IMR-90 (cell line): ENCODE results near the gene PAGE2. TPM values are rescaled to one million over a fixed set of nuclear protein-coding genes. Genes with fewer than 3 reads are reported as not detected.

Source experiments
- ATAC-seq: fragments of 200-7000 bp; cut with Tn5 transposase; 2 replicates; pipeline ENCODE4 v1.9.1; 2020; ENCODE audit warnings: low read depth, mild to moderate bottlenecking, moderate library complexity
- BruUV-seq: library from RNA; stranded (reverse); fragments of 400-500 nt; replicated peaks from 2 replicates; lab custom pipeline; 2021; lab: Mats Ljungman, UMichigan
- CTCF ChIA-PET: fragments of 300-600 bp; formaldehyde crosslinking; extraction: SDS; loops from one replicate; lab custom pipeline; 2021; ENCODE audit warnings: antibody characterized with exemption; lab: Yijun Ruan, JAX
- POLR2A ChIA-PET: fragments of 300-600 bp; sonication (Branson Sonifier 250); formaldehyde crosslinking; loops from one replicate; lab custom pipeline; 2022; ENCODE audit warnings: antibody characterized with exemption; ENCODE audit not compliant: unreplicated experiment; lab: Charles Lee
- DNase-seq: peaks from one replicate; pipeline ENCODE4 v3.0.0; 2013
- H2AFZ ChIP-seq: replicated peaks from 2 replicates; pipeline ENCODE3; 2013; ENCODE audit warnings: low read length, mild to moderate bottlenecking; ENCODE audit not compliant: poor library complexity
- H2AK5ac ChIP-seq: 2 replicates; pipeline ENCODE4 v1.6.1; 2013; ENCODE audit warnings: low read depth, low read length, inconsistent platforms
- H2AK9ac ChIP-seq: replicated peaks from 2 replicates; pipeline ENCODE3; 2013; ENCODE audit warnings: mild to moderate bottlenecking, low read depth, low read length, moderate library complexity; ENCODE audit not compliant: poor library complexity
- H2BK120ac ChIP-seq: 2 replicates; pipeline ENCODE4 v1.6.1; 2013; ENCODE audit warnings: low read depth, low read length, inconsistent platforms
- H2BK15ac ChIP-seq: 3 replicates; pipeline ENCODE4 v1.6.1; 2013; ENCODE audit warnings: low read depth, low read length, inconsistent platforms
- H2BK20ac ChIP-seq: 2 replicates; pipeline ENCODE4 v1.6.1; 2013; ENCODE audit warnings: low read depth, mild to moderate bottlenecking, inconsistent platforms, low read length, moderate library complexity
- H2BK5ac ChIP-seq: 2 replicates; pipeline ENCODE4 v1.6.1; 2013; ENCODE audit warnings: mild to moderate bottlenecking, low read depth, low read length, inconsistent platforms; ENCODE audit not compliant: poor library complexity, severe bottlenecking
- H3K14ac ChIP-seq: replicated peaks from 2 replicates; pipeline ENCODE4 v1.6.1; 2013; ENCODE audit warnings: low read depth, low read length, inconsistent platforms
- H3K18ac ChIP-seq: 2 replicates; pipeline ENCODE4 v1.6.1; 2013; ENCODE audit warnings: low read depth, low read length, control low read depth
- H3K23ac ChIP-seq: 2 replicates; pipeline ENCODE4 v1.6.1; 2013; ENCODE audit warnings: low read depth, low read length, inconsistent platforms
- H3K27ac ChIP-seq: 2 replicates; pipeline ENCODE4 v1.5.1; 2013; ENCODE audit warnings: mild to moderate bottlenecking, control low read depth, low read length; ENCODE audit not compliant: insufficient read depth
- H3K27me3 ChIP-seq: 2 replicates; pipeline ENCODE4 v1.6.1; 2013; ENCODE audit warnings: low read length; ENCODE audit not compliant: control insufficient read depth, insufficient read depth
- H3K36me3 ChIP-seq: 2 replicates; pipeline ENCODE4 v1.6.1; 2013; ENCODE audit warnings: low read length, mixed read lengths; ENCODE audit not compliant: control insufficient read depth, insufficient read depth
- H3K4ac ChIP-seq: 2 replicates; pipeline ENCODE4 v1.6.1; 2013; ENCODE audit warnings: low read depth, low read length, inconsistent platforms
- H3K4me1 ChIP-seq: 2 replicates; pipeline ENCODE4 v1.6.1; 2013; ENCODE audit warnings: low read length, mixed read lengths; ENCODE audit not compliant: control insufficient read depth, insufficient read depth
- H3K4me2 ChIP-seq: 2 replicates; pipeline ENCODE4 v1.6.1; 2013; ENCODE audit warnings: low read depth, mild to moderate bottlenecking, control low read depth, low read length, moderate library complexity
- H3K4me3 ChIP-seq: 2 replicates; pipeline ENCODE4 v1.5.1; 2013; ENCODE audit warnings: low read depth, mild to moderate bottlenecking, control low read depth, low read length, moderate library complexity; ENCODE audit not compliant: insufficient read depth
- H3K56ac ChIP-seq: 2 replicates; pipeline ENCODE4 v1.6.1; 2013; ENCODE audit warnings: low read length, inconsistent platforms; ENCODE audit not compliant: insufficient read depth; ENCODE audit errors: extremely low read depth
- H3K79me1 ChIP-seq, 2 experiments: 2 replicates each; pipeline ENCODE4 v1.6.1; 2013; ENCODE audit warnings: low read length in 2 of 2, inconsistent platforms in 1 of 2, low read depth in 1 of 2
- H3K9ac ChIP-seq: 2 replicates; pipeline ENCODE4 v1.6.1; 2013; ENCODE audit warnings: low read depth, low read length, control low read depth
- H3K9me1 ChIP-seq: 2 replicates; pipeline ENCODE4 v1.6.1; 2013; ENCODE audit warnings: low read length, inconsistent platforms; ENCODE audit not compliant: insufficient read depth
- H3K9me3 ChIP-seq: 2 replicates; pipeline ENCODE4 v1.6.1; 2013; ENCODE audit warnings: low read length; ENCODE audit not compliant: control insufficient read depth, insufficient read depth
- H4K20me1 ChIP-seq: 2 replicates; pipeline ENCODE4 v1.6.1; 2013; ENCODE audit warnings: low read length, inconsistent platforms; ENCODE audit not compliant: insufficient read depth
- H4K5ac ChIP-seq: 2 replicates; pipeline ENCODE4 v1.6.1; 2013; ENCODE audit warnings: mild to moderate bottlenecking, low read depth, low read length, control low read depth
- H4K8ac ChIP-seq, 2 experiments: 2 replicates each; pipeline ENCODE4 v1.6.1; 2013; ENCODE audit warnings: low read depth in 2 of 2, low read length in 2 of 2, control low read depth in 1 of 2, inconsistent platforms in 1 of 2
- H4K91ac ChIP-seq: 2 replicates; pipeline ENCODE4 v1.6.1; 2013; ENCODE audit warnings: low read depth, low read length, inconsistent platforms; ENCODE audit not compliant: insufficient read depth
- BHLHE40 ChIP-seq: fragments of 150-350 bp; IDR thresholded peaks from 2 replicates; pipeline ENCODE4 v1.6.1; 2016; ENCODE audit warnings: mild to moderate bottlenecking, low read depth, low read length
- CEBPB ChIP-seq: IDR thresholded peaks from 2 replicates; pipeline ENCODE4 v1.6.1; 2012; ENCODE audit warnings: low read depth, low read length, improper control_type of control experiment
- MAFK ChIP-seq: IDR thresholded peaks from 2 replicates; pipeline ENCODE4 v1.6.1; 2012; ENCODE audit warnings: low read depth, low read length, improper control_type of control experiment
- MAZ ChIP-seq: IDR thresholded peaks from 2 replicates; pipeline ENCODE4 v1.6.1; 2012; ENCODE audit warnings: low read depth, mild to moderate bottlenecking, low read length, improper control_type of control experiment, moderate library complexity, borderline replicate concordance
- POLR2A ChIP-seq: IDR thresholded peaks from 2 replicates; pipeline ENCODE4 v1.6.1; 2012; ENCODE audit warnings: mild to moderate bottlenecking, low read depth, low read length
- RAD21 ChIP-seq: IDR thresholded peaks from 2 replicates; pipeline ENCODE4 v1.6.1; 2012; ENCODE audit warnings: low read length, improper control_type of control experiment
- WGBS, 2 experiments: methylation state at CpG; one replicate each; pipeline versions ENCODE4 v1.1.5 to v1.1.7; 2013; ENCODE audit warnings: missing lambda C conversion rate in 2 of 2; ENCODE audit not compliant: insufficient read length in 1 of 2; ENCODE audit errors: extremely low coverage in 2 of 2; 5-methylcytosine and 5-hydroxymethylcytosine counted together
- dilution Hi-C: fragments of 300-500 bp; cut with HindIII; formaldehyde crosslinking; loops from one replicate; pipeline ENCODE4 v1.14.3; 2018; ENCODE audit warnings: low sequenced_read_pairs; ENCODE audit not compliant: unreplicated experiment
- in situ Hi-C: fragments of 300-500 bp; cut with MboI; formaldehyde crosslinking; loops from 3 replicates; pipeline ENCODE4 v1.14.3; 2019; ENCODE audit warnings: low sequenced_read_pairs, inconsistent platforms, mixed read lengths
- intact Hi-C: fragments of 100-400 bp; cut with micrococcal nuclease; formaldehyde crosslinking; loops from 2 replicates; pipeline ENCODE4 v1.10.0; 2022
- polyA plus RNA-seq, 3 experiments: library from polyadenylated mRNA; depleted of rRNA; stranded (reverse); fragments of >200 nt; gene quantifications; 2 replicates each; pipeline ENCODE4 v1.2.3, GENCODE V29; 2012; ENCODE audit warnings: low replicate concordance in 1 of 3
- total RNA-seq: library from RNA; depleted of rRNA; stranded (reverse); fragments of >200 nt; gene quantifications from 2 replicates; pipeline ENCODE4 v1.2.3, GENCODE V29; 2012
- TF ChIP-seq, protein P1 (sequence below): fragments of 150-350 bp; IDR thresholded peaks from 2 replicates; pipeline ENCODE4 v1.6.1; 2016; ENCODE audit warnings: low read depth, mild to moderate bottlenecking, low read length, moderate library complexity, borderline replicate concordance

Gene PAGE2
- total and polyA plus RNA-seq, 2 of the 4 experiments (the other 2 are of a cell fraction), result not detected

DNA sequence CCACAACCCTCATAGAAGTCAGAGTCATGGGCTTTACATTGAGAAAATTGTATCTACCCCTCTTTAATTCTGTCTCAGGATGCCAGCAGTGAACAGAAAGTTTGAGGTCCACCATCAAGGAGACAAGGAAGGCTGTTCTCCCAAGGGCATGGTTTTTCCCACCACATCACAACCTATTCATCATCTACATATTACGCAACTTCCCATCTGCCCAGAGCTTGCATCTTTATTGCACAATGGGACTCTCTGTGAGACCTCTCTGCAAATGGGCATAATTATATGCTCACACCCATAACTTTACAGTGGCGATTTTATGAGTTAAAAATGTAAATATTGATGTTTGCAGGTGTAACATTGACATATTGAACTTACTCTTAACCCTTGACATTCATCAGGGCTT, 38.9 kb downstream of the PAGE2 start:
- Histone ChIP-seq H2BK5ac (no peak overlapping the region), H2AK5ac (no peak overlapping the region), H3K18ac (no peak overlapping the region), H2BK15ac (no peak overlapping the region), H2BK20ac (no peak overlapping the region), H3K9ac (no peak overlapping the region), H3K14ac (no peak overlapping the region), H3K4ac (no peak overlapping the region), H4K91ac (no peak overlapping the region), H4K8ac (no peak overlapping the region), H3K36me3 (no peaks in the 10 kb centered on the region), H3K56ac (no peak overlapping the region), H4K20me1 (no peaks in the 10 kb centered on the region), H3K9me1 (no peaks in the 10 kb centered on the region), H2BK120ac (no peak overlapping the region), H4K5ac (no peak overlapping the region), H3K4me2 (no peak overlapping the region), H3K9me3 (no peaks in the 10 kb centered on the region), H3K79me1 (no peaks in the 10 kb centered on the region), H3K27ac (no peak overlapping the region), H3K27me3 (peaks cover 9% of the 10 kb centered on the region; the same call in 1 of the 2 replicates), H3K4me1 (no peaks in the 10 kb centered on the region), H3K23ac (no peak overlapping the region), H2AK9ac (no peak overlapping the region), H3K4me3 (no peak overlapping the region), H2AFZ (no peak overlapping the region)
- no TSS peak for BruUV-seq
- intact Hi-C loops (no loop called here), dilution Hi-C loops (no loop called here), in situ Hi-C loops (no loop called here)
- ChIA-PET POLR2A (no interaction called here), CTCF (no interaction called here)
- TF ChIP-seq RAD21 (no peak), CEBPB (peak; percentile 91), POLR2A (no peak), MAZ (no peak), MAFK (no peak), BHLHE40 (no peak)
- TF ChIP-seq, protein P1, sequence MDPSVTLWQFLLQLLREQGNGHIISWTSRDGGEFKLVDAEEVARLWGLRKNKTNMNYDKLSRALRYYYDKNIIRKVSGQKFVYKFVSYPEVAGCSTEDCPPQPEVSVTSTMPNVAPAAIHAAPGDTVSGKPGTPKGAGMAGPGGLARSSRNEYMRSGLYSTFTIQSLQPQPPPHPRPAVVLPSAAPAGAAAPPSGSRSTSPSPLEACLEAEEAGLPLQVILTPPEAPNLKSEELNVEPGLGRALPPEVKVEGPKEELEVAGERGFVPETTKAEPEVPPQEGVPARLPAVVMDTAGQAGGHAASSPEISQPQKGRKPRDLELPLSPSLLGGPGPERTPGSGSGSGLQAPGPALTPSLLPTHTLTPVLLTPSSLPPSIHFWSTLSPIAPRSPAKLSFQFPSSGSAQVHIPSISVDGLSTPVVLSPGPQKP, result no peak
- ATAC-seq (no peak), DNase-seq (no peak)
- no CpG with 5 or more reads among the region's 2 CpGs for WGBS, 2 experiments
